H7 (cell line): ENCODE measurements around the gene PIK3AP1. TPM values are rescaled to one million over a fixed set of nuclear protein-coding genes. Genes with fewer than 3 reads are reported as not detected.

Experiments used
- DNase-seq: peaks from one replicate; pipeline ENCODE4 v3.0.0; 2012
- H3K27me3 ChIP-seq: 2 replicates; pipeline ENCODE4 v1.6.0; 2011; ENCODE audit warnings: mild to moderate bottlenecking, low read length; ENCODE audit not compliant: control insufficient read depth, insufficient read depth
- H3K36me3 ChIP-seq: replicated peaks from 2 replicates; pipeline ENCODE4 v1.5.1; 2011; ENCODE audit warnings: low read length; ENCODE audit not compliant: control insufficient read depth, insufficient read depth
- H3K4me3 ChIP-seq: 2 replicates; pipeline ENCODE4 v1.5.1; 2011; ENCODE audit warnings: low read depth, mild to moderate bottlenecking, control low read depth, low read length, moderate library complexity; ENCODE audit not compliant: insufficient read depth
- total RNA-seq: library from RNA; depleted of rRNA; stranded (reverse); fragments of >200 nt; shearing (Covaris generic); gene quantifications from 2 replicates; pipeline ENCODE4 v1.2.3, GENCODE V29; 2014

PIK3AP1 gene
- total RNA-seq, 1 experiment from 2014 or later: 1.4 TPM

DNA sequence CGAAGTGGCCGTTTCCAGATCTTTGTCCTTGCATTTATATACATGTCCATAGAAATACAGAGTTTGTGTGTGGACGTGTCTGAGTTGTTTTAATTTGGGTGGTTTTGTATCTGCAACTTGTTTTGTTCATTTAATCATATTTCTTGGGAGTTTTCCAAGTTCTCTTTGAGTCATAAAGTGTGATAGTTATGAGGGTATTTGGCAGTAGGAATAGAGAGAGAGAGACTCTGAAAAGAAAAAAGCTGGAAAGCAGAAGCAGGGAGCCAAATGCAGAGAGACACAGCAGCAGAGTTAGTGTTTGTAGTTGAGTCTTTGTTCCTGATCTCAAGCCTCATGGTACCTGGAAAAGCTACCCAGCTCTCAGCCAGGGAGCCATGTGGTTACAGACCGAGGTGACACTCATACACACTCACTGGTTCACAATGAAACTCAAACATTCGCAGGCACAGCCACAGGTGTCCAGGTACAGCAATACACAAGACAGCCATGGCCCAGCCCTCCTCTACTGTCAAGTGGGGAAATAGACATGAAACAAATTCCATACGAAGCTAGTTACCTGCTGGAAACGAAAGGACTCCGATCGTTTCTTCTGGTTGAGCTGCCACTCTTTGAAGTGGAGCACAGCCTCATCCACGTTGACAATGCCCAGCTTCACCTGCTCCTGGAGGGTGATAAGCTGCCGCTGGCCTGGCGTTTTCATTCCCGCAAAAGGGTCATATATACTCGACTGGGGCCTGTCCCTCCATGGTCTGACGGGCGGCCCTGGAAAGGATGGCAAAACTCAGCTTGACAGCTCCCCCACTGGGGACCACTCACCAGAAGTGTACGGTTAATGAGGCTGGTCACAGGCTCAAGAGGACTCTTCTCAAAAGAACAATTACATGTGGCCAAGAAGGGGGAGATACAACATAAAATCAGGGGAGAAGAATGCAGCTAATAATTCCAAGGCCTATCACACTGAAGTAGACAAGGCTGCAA lies 100.2 kb downstream of the PIK3AP1 start:
- H3K36me3 ChIP-seq: no peaks in the 10 kb centered on the region
- no peak for DNase-seq
- no peaks in the 10 kb centered on the region for H3K27me3 ChIP-seq
- H3K4me3 ChIP-seq: no peak overlapping the region

DNA sequence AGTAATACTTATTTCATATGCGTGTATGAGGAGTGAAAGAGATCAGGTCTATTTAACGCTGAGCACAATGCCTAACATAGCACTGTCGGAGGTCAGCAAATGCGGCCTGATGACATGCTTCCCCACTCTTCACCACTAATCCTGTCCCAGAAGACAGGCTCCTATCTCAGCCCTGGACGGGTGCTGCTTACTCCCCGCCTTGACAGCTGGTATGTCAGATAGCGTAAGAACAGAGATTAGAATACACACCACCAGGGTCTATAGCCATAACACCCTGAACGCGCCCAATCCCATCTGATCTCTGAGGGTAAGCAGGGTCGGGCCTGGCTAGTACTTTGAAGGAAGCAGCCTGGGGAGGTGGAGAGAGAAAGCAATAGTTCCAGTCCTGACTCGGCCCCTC lies 101.2 kb downstream of the PIK3AP1 start:
- no peak for DNase-seq
- no peaks in the 10 kb centered on the region for H3K27me3 ChIP-seq
- no peaks in the 10 kb centered on the region for H3K36me3 ChIP-seq
- no peak overlapping the region for H3K4me3 ChIP-seq

DNA sequence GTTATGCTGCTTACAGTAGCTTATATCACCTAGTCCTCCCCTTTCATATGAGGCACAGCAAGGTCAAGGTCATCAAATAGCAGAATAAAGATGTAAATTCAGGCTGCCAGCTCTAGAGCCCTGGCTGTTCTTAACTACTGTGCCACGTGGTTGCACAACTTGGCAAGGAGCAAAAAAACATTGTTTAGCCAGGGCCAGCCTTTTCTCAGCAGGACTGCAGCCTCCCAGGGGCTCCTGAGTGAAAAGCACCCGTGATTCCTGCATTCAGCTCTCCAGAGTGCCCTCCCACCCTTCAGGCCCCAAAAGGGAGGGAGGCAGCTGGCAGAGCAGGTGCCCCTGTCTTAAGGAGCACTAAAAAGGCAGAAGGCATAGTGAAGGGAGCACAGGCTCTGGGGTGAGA lies 101.7 kb downstream of the PIK3AP1 start:
- Histone ChIP-seq H3K4me3 (no peak overlapping the region), H3K27me3 (no peaks in the 10 kb centered on the region), H3K36me3 (no peaks in the 10 kb centered on the region)
- DNase-seq: no peak

DNA sequence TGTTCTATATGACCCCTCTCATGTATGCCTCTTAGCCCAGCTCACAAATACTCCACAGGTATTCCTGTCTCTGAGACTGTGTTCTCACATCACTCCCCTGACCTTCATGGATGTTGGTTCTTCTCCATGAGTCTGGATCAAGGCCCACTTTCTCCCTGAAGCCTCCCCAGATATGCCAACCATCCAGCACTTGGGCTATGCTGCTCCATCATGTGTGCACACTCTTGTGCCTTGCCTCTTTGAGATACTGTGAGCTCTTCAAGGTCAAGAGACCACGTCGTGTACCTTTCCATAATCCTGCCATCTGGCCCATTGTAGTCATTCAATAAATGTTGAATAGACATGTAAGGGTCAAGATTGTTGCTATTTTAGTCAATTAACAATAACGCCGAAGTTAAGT lies 103.4 kb downstream of the PIK3AP1 start:
- Histone ChIP-seq H3K4me3 (no peak overlapping the region), H3K36me3 (no peaks in the 10 kb centered on the region), H3K27me3 (no peaks in the 10 kb centered on the region)
- no peak for DNase-seq

DNA sequence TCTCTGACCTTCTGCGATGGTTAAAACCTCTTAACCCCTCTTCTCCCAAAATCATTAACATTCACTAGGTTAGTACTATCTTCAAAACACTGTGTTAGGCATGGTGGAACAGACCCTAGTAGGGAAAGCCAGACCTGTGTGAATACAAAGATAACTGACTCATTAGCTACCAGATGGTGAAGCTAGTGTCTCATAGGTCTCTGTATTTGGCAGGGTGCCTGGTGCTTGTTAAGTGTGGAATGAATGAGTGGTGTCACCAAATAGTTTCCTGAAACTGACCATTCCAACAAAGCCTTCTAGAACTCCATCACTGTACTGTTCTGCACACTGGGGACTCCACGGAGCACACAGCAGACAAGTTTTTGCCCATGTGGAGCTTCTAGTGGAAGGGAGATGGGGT lies 105.8 kb downstream of the PIK3AP1 start:
- DNase-seq: no peak
- Histone ChIP-seq H3K27me3 (no peaks in the 10 kb centered on the region), H3K36me3 (no peaks in the 10 kb centered on the region), H3K4me3 (no peak overlapping the region)

DNA sequence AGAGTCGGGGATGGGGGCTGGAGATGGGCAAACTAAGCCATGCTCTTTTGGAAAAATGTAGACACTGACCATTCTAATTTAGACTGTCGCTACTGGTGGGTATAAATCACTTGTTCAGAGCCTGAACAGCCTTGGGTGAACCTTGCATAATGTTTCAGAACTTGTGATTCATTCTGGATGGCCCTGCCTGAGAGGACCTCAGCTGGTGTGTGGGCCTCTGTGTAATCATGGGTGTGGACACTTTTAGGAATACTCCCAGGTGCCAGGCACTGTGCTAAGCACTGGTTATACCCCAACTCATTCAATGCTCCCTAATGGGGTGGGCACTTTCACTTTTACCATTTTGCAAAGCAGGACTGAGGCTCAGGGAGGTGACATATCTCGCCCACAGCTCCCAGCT lies 106.7 kb downstream of the PIK3AP1 start:
- DNase-seq: no peak
- Histone ChIP-seq H3K27me3 (no peaks in the 10 kb centered on the region), H3K36me3 (no peaks in the 10 kb centered on the region), H3K4me3 (no peak overlapping the region)

DNA sequence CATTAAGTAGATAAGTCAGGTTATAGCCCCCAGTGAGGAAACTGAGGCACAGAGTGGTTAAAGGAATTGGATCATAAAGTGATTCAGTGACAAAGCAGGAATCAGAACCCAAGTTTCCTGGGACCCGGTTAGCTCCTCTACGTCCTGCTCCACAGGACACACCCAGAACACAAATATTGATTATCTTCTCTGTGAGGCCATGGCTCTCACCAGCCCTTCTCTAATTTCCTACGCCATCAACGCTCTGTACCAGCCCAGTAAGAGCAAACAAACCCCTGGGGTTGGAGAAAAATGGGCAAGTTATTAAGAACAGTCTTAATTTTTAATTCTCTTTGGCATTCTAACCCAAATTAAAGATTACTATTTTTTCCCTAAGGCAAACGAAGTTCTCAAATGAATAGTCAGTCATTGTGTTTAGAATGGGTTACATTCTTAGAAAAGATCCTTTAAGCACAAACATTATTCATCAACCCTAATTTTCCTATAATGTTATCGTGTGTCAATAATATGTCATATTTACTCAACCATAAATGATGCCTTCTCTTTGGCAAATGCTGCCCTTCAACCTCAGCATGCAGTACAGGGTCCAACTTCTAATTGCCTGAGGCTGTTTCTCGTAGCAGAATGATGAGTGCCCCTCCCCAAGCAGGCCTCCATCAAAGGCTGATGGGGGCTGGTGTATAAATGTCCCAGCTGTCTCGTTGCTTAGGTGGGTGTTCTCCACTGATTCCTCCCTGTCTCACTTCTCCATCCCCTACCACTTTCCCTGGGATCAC lies 108.1 kb downstream of the PIK3AP1 start:
- H3K36me3 ChIP-seq: no peaks in the 10 kb centered on the region
- DNase-seq: no peak
- H3K27me3 ChIP-seq: no peaks in the 10 kb centered on the region
- H3K4me3 ChIP-seq: no peak overlapping the region

DNA sequence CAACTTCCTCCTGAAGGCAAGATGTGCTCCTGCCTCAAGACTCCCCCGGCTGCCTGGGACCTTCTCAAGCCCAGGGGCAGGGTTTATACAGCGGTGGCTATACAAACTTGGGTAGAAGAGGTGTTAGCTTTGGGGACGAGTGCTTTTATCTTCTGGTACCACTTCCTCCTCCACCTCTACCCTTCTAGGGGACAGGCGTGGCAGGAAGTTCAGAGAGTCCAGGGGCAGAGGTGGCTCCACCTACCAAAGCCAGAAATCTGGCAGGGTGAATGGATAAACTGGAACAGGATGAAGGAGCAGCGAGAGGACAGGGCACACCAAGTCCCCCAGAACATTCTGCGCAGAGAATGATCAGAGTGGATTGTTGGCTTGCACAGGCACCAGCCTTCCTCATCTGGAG lies 109.5 kb downstream of the PIK3AP1 start:
- H3K27me3 ChIP-seq: no peaks in the 10 kb centered on the region
- no peak for DNase-seq
- H3K36me3 ChIP-seq: no peaks in the 10 kb centered on the region
- no peak overlapping the region for H3K4me3 ChIP-seq

DNA sequence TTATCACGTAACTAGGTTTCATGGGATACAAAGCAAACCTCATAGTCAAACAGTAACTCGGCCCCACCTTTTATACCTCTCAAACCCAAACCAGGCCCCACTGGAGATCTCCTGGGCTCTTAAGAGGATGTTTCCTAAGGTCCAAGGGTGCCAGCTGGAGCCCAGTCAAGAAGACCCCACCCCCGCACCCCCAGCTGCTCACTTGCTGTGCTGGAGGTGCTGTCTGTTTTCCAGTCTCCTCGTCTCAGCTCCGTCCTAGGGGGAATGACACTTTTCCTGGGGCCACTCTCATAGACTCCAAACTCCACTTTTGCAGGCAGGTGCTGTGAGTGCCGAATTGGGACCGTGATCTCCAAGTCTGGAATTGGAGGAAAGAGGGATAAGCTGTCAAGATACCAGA lies 110.8 kb downstream of the PIK3AP1 start:
- DNase-seq: no peak
- Histone ChIP-seq H3K36me3 (no peaks in the 10 kb centered on the region), H3K27me3 (no peaks in the 10 kb centered on the region), H3K4me3 (no peak overlapping the region)

DNA sequence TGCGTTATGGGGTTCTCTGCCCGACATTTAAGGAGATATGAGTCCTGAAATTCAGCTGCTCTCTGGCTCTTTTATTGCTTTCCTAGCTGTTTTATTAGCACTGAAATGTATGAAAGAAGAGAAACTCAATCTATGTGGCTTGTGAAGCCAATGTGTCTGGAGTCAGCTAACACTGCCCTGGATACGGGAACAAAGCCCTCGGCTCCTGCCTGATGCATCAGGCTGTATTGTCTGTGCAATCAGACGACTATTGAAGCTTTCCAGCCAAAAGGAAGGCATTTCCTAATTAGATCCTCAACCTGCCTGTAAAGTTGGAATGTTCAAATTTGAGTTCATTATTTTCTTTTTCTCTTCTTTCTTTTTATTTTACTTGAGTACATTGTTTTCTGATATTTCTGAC lies 111.5 kb downstream of the PIK3AP1 start:
- Histone ChIP-seq H3K27me3 (no peaks in the 10 kb centered on the region), H3K36me3 (no peaks in the 10 kb centered on the region), H3K4me3 (no peak overlapping the region)
- no peak for DNase-seq

DNA sequence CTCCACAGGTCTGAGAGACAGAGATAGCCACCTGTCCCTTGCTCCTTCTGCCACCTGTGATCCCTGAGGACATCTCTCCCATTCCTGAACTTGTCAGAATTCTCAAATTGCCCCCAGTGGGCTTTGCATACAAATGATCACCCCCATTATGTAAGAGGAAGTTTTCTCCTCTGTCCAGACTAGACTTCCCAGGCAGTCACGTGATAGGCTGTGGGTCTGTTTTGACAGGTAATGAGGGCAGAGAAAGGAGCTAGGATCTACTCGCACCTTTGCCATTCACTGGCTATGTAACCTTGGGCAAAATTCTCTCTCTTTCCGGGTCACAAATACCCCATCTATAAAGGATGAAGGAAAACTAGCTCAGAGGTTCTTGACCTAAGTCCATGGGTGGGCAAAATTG lies 112.1 kb downstream of the PIK3AP1 start:
- Histone ChIP-seq H3K4me3 (no peak overlapping the region), H3K27me3 (no peaks in the 10 kb centered on the region), H3K36me3 (no peaks in the 10 kb centered on the region)
- DNase-seq: no peak

DNA sequence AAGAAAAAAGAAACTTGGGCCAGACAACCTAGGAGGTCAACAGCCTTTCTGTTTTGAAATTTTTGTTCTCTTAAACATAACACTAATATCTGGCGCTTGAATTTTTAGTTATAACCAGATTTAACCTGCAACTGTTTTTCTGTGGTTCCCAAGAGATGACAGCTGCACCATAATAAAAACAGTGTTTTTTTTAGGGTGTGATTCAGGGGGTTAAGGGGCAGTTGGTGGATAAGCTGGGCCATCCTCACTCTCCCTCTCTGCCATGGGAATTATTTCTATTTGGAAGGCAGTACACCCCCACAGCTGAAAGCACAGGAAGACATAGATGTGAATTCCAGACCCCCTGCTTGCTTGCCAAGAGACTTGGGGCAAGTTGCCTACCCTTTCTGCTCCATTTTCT lies 113.4 kb downstream of the PIK3AP1 start:
- Histone ChIP-seq H3K4me3 (no peak overlapping the region), H3K27me3 (no peaks in the 10 kb centered on the region), H3K36me3 (no peaks in the 10 kb centered on the region)
- DNase-seq: no peak

DNA sequence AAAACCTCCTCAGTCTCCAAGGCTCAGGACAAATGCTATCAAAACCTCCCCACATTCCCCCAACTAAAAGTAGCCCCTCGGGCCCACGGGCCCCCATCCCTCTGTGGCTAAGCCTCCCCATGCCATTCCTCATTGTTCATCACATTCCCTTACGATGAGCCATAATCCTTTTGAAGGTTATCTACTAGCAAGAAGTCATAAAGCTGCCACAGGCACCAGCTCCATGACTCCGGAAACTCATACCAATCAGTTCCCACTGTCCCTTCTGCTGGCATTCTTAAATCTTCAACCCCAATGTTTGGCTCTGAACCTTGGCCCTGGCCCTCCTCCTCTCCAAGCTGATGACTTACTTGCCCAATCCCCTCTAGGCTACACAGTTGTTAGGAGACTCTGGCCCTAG lies 114.1 kb downstream of the PIK3AP1 start:
- no peak for DNase-seq
- H3K4me3 ChIP-seq: no peak overlapping the region
- H3K27me3 ChIP-seq: no peaks in the 10 kb centered on the region
- no peaks in the 10 kb centered on the region for H3K36me3 ChIP-seq

DNA sequence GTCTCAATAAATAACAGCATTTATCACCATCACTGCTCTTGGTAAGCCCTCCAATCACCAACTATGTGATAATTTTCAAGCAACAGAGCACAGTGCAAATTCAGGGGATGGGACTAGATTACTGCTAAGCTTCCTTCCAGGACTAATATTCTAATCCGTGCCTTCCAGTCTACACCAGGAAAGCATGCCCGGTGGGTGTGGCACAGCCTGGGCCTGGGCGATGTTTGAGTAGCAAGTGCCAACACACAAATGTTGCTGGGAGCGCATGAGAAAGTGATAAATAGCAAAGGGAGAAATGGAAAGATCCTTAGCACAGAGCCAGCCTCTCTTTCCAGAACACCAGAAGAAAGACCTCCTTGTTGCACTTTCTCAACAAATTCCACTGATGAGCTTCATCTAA lies 120.0 kb downstream of the PIK3AP1 start:
- Histone ChIP-seq H3K4me3 (no peak overlapping the region), H3K36me3 (no peaks in the 10 kb centered on the region)

DNA sequence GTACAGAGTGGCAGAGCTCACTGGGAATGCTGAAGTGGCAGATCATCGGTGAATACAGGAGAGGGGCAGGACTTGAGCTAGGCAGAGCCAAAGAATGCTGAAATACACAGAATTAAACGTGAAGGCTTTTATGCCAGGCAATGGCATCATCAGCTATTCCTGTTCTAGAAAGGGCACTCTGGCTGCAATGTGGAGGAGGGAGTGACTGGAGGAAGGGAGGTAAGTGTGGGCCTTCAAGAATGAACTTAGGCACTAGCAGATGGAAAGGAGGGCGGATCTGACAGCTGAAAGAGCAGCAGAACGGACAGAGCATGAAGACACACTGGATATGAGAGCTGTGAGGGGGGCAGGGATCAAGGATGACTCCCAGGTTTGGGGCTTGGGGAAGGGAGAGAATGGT lies 121.5 kb downstream of the PIK3AP1 start:
- Histone ChIP-seq H3K36me3 (no peaks in the 10 kb centered on the region), H3K27me3 (no peaks in the 10 kb centered on the region), H3K4me3 (no peak overlapping the region)
- no peak for DNase-seq

More for the DNA sequence above, 120.0 kb downstream of the PIK3AP1 start:
- no peak for DNase-seq
- H3K27me3 ChIP-seq: no peaks in the 10 kb centered on the region
